KOPT-K1 (cell line): ENCODE data around the gene RNF128.
"Not testable (repeated sequence)": the region's sequence is repeated elsewhere in the genome, so short reads cannot be mapped to it uniquely, and the experiment has no call there.

Experiments used
- H3K27ac ChIP-seq: fragments of 200-600 bp; sonication (generic); 2 replicates; pipeline ENCODE4 v1.5.1; 2016; ENCODE audit warnings: antibody characterized with exemption, mild to moderate bottlenecking, low read depth, low read length; ENCODE audit not compliant: poor library complexity, severe bottlenecking
- H3K36me3 ChIP-seq: fragments of 200-600 bp; sonication (generic); 2 replicates; pipeline ENCODE4 v1.5.1; 2017; ENCODE audit warnings: antibody characterized with exemption, mild to moderate bottlenecking, low read length, moderate library complexity; ENCODE audit not compliant: insufficient read depth
- H3K9me3 ChIP-seq: fragments of 200-600 bp; sonication (generic); 2 replicates; pipeline ENCODE4 v1.5.1; 2017; ENCODE audit warnings: antibody characterized with exemption, low read length, mild to moderate bottlenecking; ENCODE audit not compliant: insufficient read depth, poor library complexity, severe bottlenecking

Gene RNF128

GRCh38 chrX:106725931-106726330 lies 570 bp upstream of the RNF128 start:
- Histone ChIP-seq H3K9me3 (no peaks in the 10 kb centered on the region), H3K27ac (no peak overlapping the region), H3K36me3 (no peaks in the 10 kb centered on the region)

GRCh38 chrX:106728337-106728736 lies 1.8 kb downstream of the RNF128 start:
- no peaks in the 10 kb centered on the region for H3K36me3 ChIP-seq
- no peaks in the 10 kb centered on the region for H3K9me3 ChIP-seq
- no peak overlapping the region for H3K27ac ChIP-seq

GRCh38 chrX:106730401-106730800 lies 3.9 kb downstream of the RNF128 start:
- no peaks in the 10 kb centered on the region for H3K36me3 ChIP-seq
- no peak overlapping the region for H3K27ac ChIP-seq
- H3K9me3 ChIP-seq = no peaks in the 10 kb centered on the region

GRCh38 chrX:106731590-106731989 lies 5.1 kb downstream of the RNF128 start:
- Histone ChIP-seq H3K9me3 (no peaks in the 10 kb centered on the region), H3K36me3 (no peaks in the 10 kb centered on the region), H3K27ac (no peak overlapping the region)

- no peak overlapping the region for H3K27ac ChIP-seq
- no peaks in the 10 kb centered on the region for H3K9me3 ChIP-seq
- no peaks in the 10 kb centered on the region for H3K36me3 ChIP-seq
These were observed 8.3 kb downstream of the RNF128 start for GRCh38 chrX:106734827-106735226.

- no peak overlapping the region for H3K27ac ChIP-seq
- no peaks in the 10 kb centered on the region for H3K9me3 ChIP-seq
- no peaks in the 10 kb centered on the region for H3K36me3 ChIP-seq
These were observed 13.8 kb downstream of the RNF128 start for GRCh38 chrX:106740193-106740780.

- Histone ChIP-seq H3K27ac (no peak overlapping the region), H3K36me3 (no peaks in the 10 kb centered on the region), H3K9me3 (no peaks in the 10 kb centered on the region)
These were observed 15.7 kb downstream of the RNF128 start for GRCh38 chrX:106742193-106742592.

- no peaks in the 10 kb centered on the region for H3K9me3 ChIP-seq
These were observed 16.3 kb downstream of the RNF128 start for GRCh38 chrX:106742805-106743204.

GRCh38 chrX:106748377-106748776 lies 21.9 kb downstream of the RNF128 start:
- no peaks in the 10 kb centered on the region for H3K36me3 ChIP-seq
- no peaks in the 10 kb centered on the region for H3K9me3 ChIP-seq
- H3K27ac ChIP-seq = no peak overlapping the region

More at GRCh38 chrX:106742805-106743204, 16.3 kb downstream of the RNF128 start:
- no peaks in the 10 kb centered on the region for H3K36me3 ChIP-seq
- H3K27ac ChIP-seq = no peak overlapping the region

- H3K27ac ChIP-seq = no peak overlapping the region
- no peaks in the 10 kb centered on the region for H3K36me3 ChIP-seq
- no peaks in the 10 kb centered on the region for H3K9me3 ChIP-seq
These were observed 24.9 kb downstream of the RNF128 start for GRCh38 chrX:106751407-106751806.

GRCh38 chrX:106752101-106752678 lies 25.7 kb downstream of the RNF128 start:
- Histone ChIP-seq H3K27ac (no peak overlapping the region), H3K36me3 (no peaks in the 10 kb centered on the region), H3K9me3 (no peaks in the 10 kb centered on the region)

GRCh38 chrX:106769288-106769687 lies 42.8 kb downstream of the RNF128 start:
- H3K27ac ChIP-seq = not testable (repeated sequence)

GRCh38 chrX:106774981-106775380 lies 48.5 kb downstream of the RNF128 start:
- no peaks in the 10 kb centered on the region for H3K36me3 ChIP-seq
- H3K27ac ChIP-seq = no peak overlapping the region
- H3K9me3 ChIP-seq = no peaks in the 10 kb centered on the region

More at GRCh38 chrX:106769288-106769687, 42.8 kb downstream of the RNF128 start:
- H3K36me3 ChIP-seq, H3K9me3 ChIP-seq: not testable (repeated sequence)

- no peak overlapping the region for H3K27ac ChIP-seq
These were observed 53.8 kb downstream of the RNF128 start for GRCh38 chrX:106780264-106780663.

GRCh38 chrX:106780664-106781377 lies 54.3 kb downstream of the RNF128 start:
- Histone ChIP-seq H3K27ac (no peak overlapping the region), H3K9me3 (no peaks in the 10 kb centered on the region), H3K36me3 (no peaks in the 10 kb centered on the region)

More at GRCh38 chrX:106780264-106780663, 53.8 kb downstream of the RNF128 start:
- Histone ChIP-seq H3K36me3 (no peaks in the 10 kb centered on the region), H3K9me3 (no peaks in the 10 kb centered on the region)

GRCh38 chrX:106783716-106784115 lies 57.2 kb downstream of the RNF128 start:
- Histone ChIP-seq H3K36me3 (no peaks in the 10 kb centered on the region), H3K27ac (no peak overlapping the region), H3K9me3 (no peaks in the 10 kb centered on the region)
